GM18909 (cell line): Measurements from ENCODE around the gene ESPL1.

ENCODE experiments used
- ATAC-seq: cut with Tn5 transposase; IDR thresholded peaks from one replicate; pipeline ENCODE4 v1.9.1; 2021; ENCODE audit warnings: mild to moderate bottlenecking; ENCODE audit not compliant: unreplicated experiment, poor library complexity

The ESPL1 gene

GRCh38 chr12:53267999-53268629 is at the start of gene ESPL1:
ESPL1 (plus strand) TSS chr12:53268299; CDS start chr12:53268767, 468 bp downstream.
- ATAC-seq, result peak; percentile 84

GRCh38 chr12:53218551-53219291 is 49.4 kb upstream of the ESPL1 start:
- ATAC-seq, result no peak

- peak; percentile 16 for ATAC-seq
These were observed 48.7 kb upstream of the ESPL1 start for GRCh38 chr12:53219292-53219955.

- peak; percentile 31 for ATAC-seq
These were observed 48.0 kb upstream of the ESPL1 start for GRCh38 chr12:53219956-53220693.

GRCh38 chr12:53220694-53221202 is 47.4 kb upstream of the ESPL1 start:
- ATAC-seq, result peak; percentile 50

GRCh38 chr12:53221203-53222080 is 46.7 kb upstream of the ESPL1 start:
- peak; percentile 26 for ATAC-seq

GRCh38 chr12:53222170-53222721 is 45.9 kb upstream of the ESPL1 start:
- no peak for ATAC-seq

- ATAC-seq, result no peak
These were observed 45.3 kb upstream of the ESPL1 start for GRCh38 chr12:53222806-53223261.

GRCh38 chr12:53223389-53224060 is 44.6 kb upstream of the ESPL1 start:
- ATAC-seq, result no peak

- no peak for ATAC-seq
These were observed 43.8 kb upstream of the ESPL1 start for GRCh38 chr12:53224061-53224896.

GRCh38 chr12:53224897-53225634 is 43.0 kb upstream of the ESPL1 start:
- no peak for ATAC-seq

- ATAC-seq, result no peak
These were observed 42.3 kb upstream of the ESPL1 start for GRCh38 chr12:53225635-53226424.

GRCh38 chr12:53226815-53227214 is 41.3 kb upstream of the ESPL1 start:
- no peak for ATAC-seq

- no peak for ATAC-seq
These were observed 40.8 kb upstream of the ESPL1 start for GRCh38 chr12:53227341-53227740.

- no peak for ATAC-seq
These were observed 40.3 kb upstream of the ESPL1 start for GRCh38 chr12:53227836-53228235.

- ATAC-seq, result no peak
These were observed 38.6 kb upstream of the ESPL1 start for GRCh38 chr12:53229454-53229853.
